Psoas muscle (tissue), 8 donors: Measurements from ENCODE around the gene KCNAB2. TPM values are rescaled to one million over a fixed set of nuclear protein-coding genes. Genes with fewer than 3 reads are reported as not detected.

ENCODE experiments used
- ATAC-seq, 4 donors: fragments of 200-7000 bp; cut with Tn5 transposase; one replicate each; pipeline ENCODE4 v1.9.1; 2020; ENCODE audit warnings: moderate library complexity in 3 of 4, mild to moderate bottlenecking in 2 of 4
- DNase-seq, 2 donors: peaks; one replicate each; pipeline ENCODE4 v3.0.0-alpha.2; 2020
- H3K27ac ChIP-seq: fragments of 200-600 bp; one replicate; pipeline ENCODE4 v1.8.0; 2022
- H3K27me3 ChIP-seq, 3 donors: fragments of 200-600 bp in 1 of 3; one replicate each; pipeline versions ENCODE4 v1.6.1 to v1.8.0; 2013 to 2022; ENCODE audit warnings: low read length in 2 of 3, mild to moderate bottlenecking in 2 of 3, moderate library complexity in 1 of 3; ENCODE audit not compliant: insufficient read depth in 3 of 3
- H3K36me3 ChIP-seq, 2 donors: fragments of 200-600 bp in 1 of 2; one replicate each; pipeline versions ENCODE4 v1.6.1 to v1.8.0; 2013 to 2022; ENCODE audit warnings: low read depth in 1 of 2, mild to moderate bottlenecking in 1 of 2, moderate library complexity in 1 of 2; ENCODE audit not compliant: insufficient read depth in 1 of 2
- H3K4me1 ChIP-seq: fragments of 200-600 bp; one replicate; pipeline ENCODE4 v1.8.0; 2022
- H3K4me3 ChIP-seq: fragments of 200-600 bp; one replicate; pipeline ENCODE4 v1.8.0; 2022; ENCODE audit warnings: mild to moderate bottlenecking
- H3K9me3 ChIP-seq: fragments of 200-600 bp; one replicate; pipeline ENCODE4 v1.8.0; 2022
- CTCF ChIP-seq: fragments of 200-600 bp; IDR thresholded peaks from one replicate; pipeline ENCODE4 v1.8.0; 2022; ENCODE audit warnings: antibody characterized with exemption
- WGBS, 3 donors: extraction: QIAGEN DNeasy Blood & Tissue Kit; methylation state at CpG; one replicate each; pipeline versions ENCODE4 v1.1.6 to v1.1.7; 2013; 5-methylcytosine and 5-hydroxymethylcytosine counted together
- intact Hi-C, 2 donors: fragments of 100-400 bp; cut with DNase I; formaldehyde crosslinking; loops; one replicate each; pipeline versions ENCODE4 v1.11.0 to v1.14.2; 2022
- polyA plus RNA-seq, 3 donors: library from polyadenylated mRNA; stranded (reverse); fragments of 200-250 nt; gene quantifications; one replicate each; pipeline ENCODE4 v1.2.3, GENCODE V29; 2013
- total RNA-seq, 4 donors: library from RNA; stranded (reverse); fragmentation: NEBNext Ultra II Directional in 2 of 4; extraction: Animal tissue kit (Norgen Biotek cat#: 25700) in 2 of 4; gene quantifications; one replicate each; pipeline versions ENCODE4 v1.2.1 to v1.2.4, GENCODE V29; 2021 to 2023
- donor health status: healthy with polysubstance abuse.
- donor health status: DM: no; HTN: no; CAD: no; lungs with moderate emphysema.
- donor health status: Bipolar disorder and iron deficiency.
- donor health status: healthy.
- donor health status: DM: yes; HTN: yes; CAD: no.
- donor health status: DM: no; HTN: no; CAD: no.
- donor health status: DM: no; HTN: no; CAD: no.
- donor health status: DM: yes; HTN: yes; CAD: no.

The KCNAB2 gene
- total and polyA plus RNA-seq, 7 donors = 0.86 to 8.8 (median 2.1) TPM

DNA sequence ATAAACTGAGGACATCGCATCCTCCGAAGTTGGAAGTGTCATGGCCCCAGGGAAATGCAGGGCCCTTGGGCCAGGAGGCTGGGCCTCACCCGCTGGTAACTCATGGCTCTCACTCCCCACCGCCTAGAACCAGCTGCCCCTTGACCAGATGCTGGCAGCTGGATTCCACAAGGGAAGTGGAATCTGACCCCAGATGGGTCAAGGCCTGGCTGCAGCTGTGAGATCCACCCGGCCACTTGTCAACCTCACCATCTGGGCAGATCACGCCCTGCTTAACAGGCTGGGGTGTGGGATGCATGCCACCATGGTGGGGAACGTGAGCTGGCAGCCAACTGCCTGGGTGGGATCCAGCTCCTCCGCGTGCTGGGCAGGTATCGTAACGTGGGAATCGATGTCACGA is 25.5 kb downstream of the KCNAB2 start:
- no peaks in the 10 kb centered on the region for H3K9me3 ChIP-seq
- no peak overlapping the region for H3K27ac ChIP-seq
- no peak for TF ChIP-seq CTCF
- intact Hi-C loops = no loop called here
- H3K27me3 ChIP-seq = peaks cover 0 to 20% (median 2%) of the 10 kb centered on the region in 3 donors
- ATAC-seq (no peak), DNase-seq (no peak)
- H3K36me3 ChIP-seq = no peaks in the 10 kb centered on the region
- WGBS, 3 donors = 28 to 37% (median 34%) methylated on average over 13 of the region's 13 CpGs
- no peaks in the 10 kb centered on the region for H3K4me1 ChIP-seq
- no peak overlapping the region for H3K4me3 ChIP-seq

- Histone ChIP-seq H3K4me1 (no peaks in the 10 kb centered on the region), H3K27ac (no peak overlapping the region), H3K27me3 (peaks cover 0 to 10% (median 2%) of the 10 kb centered on the region in 3 donors), H3K4me3 (no peak overlapping the region), H3K36me3 (no peaks in the 10 kb centered on the region), H3K9me3 (no peaks in the 10 kb centered on the region)
- 87 to 92% (median 89%) methylated on average over 17 of the region's 17 CpGs for WGBS, 3 donors
- DNase-seq (no peak), ATAC-seq (no peak)
- intact Hi-C loops = no loop called here
- TF ChIP-seq CTCF = no peak
Observed at GRCh38 chr1:6072774-6073479, 27.2 kb downstream of the KCNAB2 start.

GRCh38 chr1:6073480-6074053 is 27.9 kb downstream of the KCNAB2 start:
- Histone ChIP-seq H3K27ac (no peak overlapping the region), H3K27me3 (peaks cover 0 to 10% (median 2%) of the 10 kb centered on the region in 3 donors), H3K4me3 (no peak overlapping the region), H3K4me1 (no peaks in the 10 kb centered on the region), H3K36me3 (no peaks in the 10 kb centered on the region), H3K9me3 (no peaks in the 10 kb centered on the region)
- 82 to 86% (median 85%) methylated on average over 14 to 15 of the region's 15 CpGs for WGBS, 3 donors
- TF ChIP-seq CTCF = no peak
- intact Hi-C loops = no loop called here
- DNase-seq (no peak), ATAC-seq (no peak)

- ATAC-seq (no peak), DNase-seq (no peak)
- no peak overlapping the region for H3K27ac ChIP-seq
- no peaks in the 10 kb centered on the region for H3K9me3 ChIP-seq
- intact Hi-C loops = no loop called here
- TF ChIP-seq CTCF = no peak
- H3K4me1 ChIP-seq = no peaks in the 10 kb centered on the region
- peaks cover 0 to 10% (median 2%) of the 10 kb centered on the region in 3 donors for H3K27me3 ChIP-seq
- 90 to 96% (median 96%) methylated on average over 21 of the region's 21 CpGs for WGBS, 3 donors
- H3K36me3 ChIP-seq = no peaks in the 10 kb centered on the region
- H3K4me3 ChIP-seq = no peak overlapping the region
Observed at GRCh38 chr1:6074192-6074901, 28.7 kb downstream of the KCNAB2 start.
